NK-92 (cell line): ENCODE results near the gene SELENOV.
"Not testable (repeated sequence)": the region's sequence is repeated elsewhere in the genome, so short reads cannot be mapped to it uniquely, and the experiment has no call there.

Source experiments
- DNase-seq: peaks from one replicate; lab custom pipeline; 2025; ENCODE audit not compliant: unreplicated experiment; lab: John Stamatoyannopoulos, UW

SELENOV gene

GRCh38 chr19:39514840-39515550 is at the start of gene SELENOV:
Gene SELENOV, plus strand, starts transcription at chr19:39515139. Its CDS starts 74 bp downstream, at chr19:39515213.
- no peak for DNase-seq

- no peak for DNase-seq
Measured at GRCh38 chr19:39465956-39466747, 48.8 kb upstream of the SELENOV start.

GRCh38 chr19:39467941-39468340 is 47.0 kb upstream of the SELENOV start:
- DNase-seq: no peak

GRCh38 chr19:39469036-39469435 is 45.9 kb upstream of the SELENOV start:
- no peak for DNase-seq

GRCh38 chr19:39469567-39469966 is 45.4 kb upstream of the SELENOV start:
- no peak for DNase-seq

GRCh38 chr19:39470724-39471339 is 44.1 kb upstream of the SELENOV start:
- no peak for DNase-seq

GRCh38 chr19:39471756-39472536 is 43.0 kb upstream of the SELENOV start:
- DNase-seq: no peak

- DNase-seq: no peak
Measured at GRCh38 chr19:39472746-39473442, 42.0 kb upstream of the SELENOV start.

- no peak for DNase-seq
Measured at GRCh38 chr19:39473443-39473960, 41.4 kb upstream of the SELENOV start.

GRCh38 chr19:39474139-39474620 is 40.8 kb upstream of the SELENOV start:
- DNase-seq: no peak

- DNase-seq: no peak
Measured at GRCh38 chr19:39475748-39476147, 39.2 kb upstream of the SELENOV start.

- DNase-seq: not testable (repeated sequence)
Measured at GRCh38 chr19:39479319-39479801, 35.6 kb upstream of the SELENOV start.

GRCh38 chr19:39479916-39480315 is 35.0 kb upstream of the SELENOV start:
- DNase-seq: no peak

GRCh38 chr19:39480337-39481228 is 34.4 kb upstream of the SELENOV start, which contains the start of gene TIMM50:
Gene TIMM50, plus strand, starts transcription at chr19:39480838. Its CDS starts 16 bp downstream, at chr19:39480854.
- DNase-seq: peak; percentile 31

GRCh38 chr19:39481229-39481545 is 33.8 kb upstream of the SELENOV start:
- no peak for DNase-seq

- no peak for DNase-seq
Measured at GRCh38 chr19:39481676-39482075, 33.3 kb upstream of the SELENOV start.

- no peak for DNase-seq
Measured at GRCh38 chr19:39483141-39483540, 31.8 kb upstream of the SELENOV start.

GRCh38 chr19:39489756-39490155 is 25.2 kb upstream of the SELENOV start:
- no peak for DNase-seq

GRCh38 chr19:39492225-39492624 is 22.7 kb upstream of the SELENOV start:
- DNase-seq: no peak
